ENCODE data around the gene PTX4. TPM values are rescaled to one million over a fixed set of nuclear protein-coding genes. Genes with fewer than 3 reads are reported as not detected.

PTX4 gene
- total and polyA plus RNA-seq, 2 donors (not counting 3 experiments of a cell fraction or from before 2014, with no cell fraction given) = 0.31 TPM; not detected in 1

- Histone ChIP-seq H3K9me1 (replicated peaks; ENCODE audit: control insufficient read depth, extremely low read depth, insufficient read depth, low read length) (no peaks in the 10 kb centered on the region), H3K79me2 (ENCODE audit: control insufficient read depth, insufficient read depth, low read length) (no peaks in the 10 kb centered on the region), H3K9ac (replicated peaks; ENCODE audit: extremely low read depth, insufficient read depth, low read length) (no peak overlapping the region), H2AFZ (ENCODE audit: low read depth, low read length) (no peak overlapping the region), H3K27me3 (ENCODE audit: control insufficient read depth in 2 of 2, insufficient read depth in 2 of 2, low read length in 2 of 2) (no peaks in the 10 kb centered on the region), H3K9me3 (replicated peaks; ENCODE audit: control insufficient read depth, insufficient read depth, low read length) (no peaks in the 10 kb centered on the region), H3K4me1 (ENCODE audit: control insufficient read depth, extremely low read depth, insufficient read depth, low read length) (no peaks in the 10 kb centered on the region), H3K27ac (ENCODE audit: insufficient read depth, low read depth, low read length) (no peak overlapping the region), H4K20me1 (replicated peaks; ENCODE audit: control insufficient read depth, extremely low read depth, insufficient read depth, low read length) (no peaks in the 10 kb centered on the region), H3K4me3 (replicated peaks in 1 of 3; ENCODE audit: insufficient read depth in 1 of 3, low read depth in 1 of 3, low read length in 3 of 3) (no peak overlapping the region), H3K4me2 (ENCODE audit: insufficient read depth, low read length) (no peak overlapping the region), H3K36me3 (ENCODE audit: control insufficient read depth in 2 of 2, extremely low read depth in 1 of 2, insufficient read depth in 2 of 2, low read length in 2 of 2) (peaks cover 0 to 21% of the 10 kb centered on the region in 2 experiments)
- ChIA-PET CTCF (no interaction called here), POLR2A (no interaction called here)
- dilution Hi-C loops (cut with MboI; ENCODE audit: extremely low pct_ligation_motif_present, low sequenced_read_pairs) = no loop called here
- no TSS peak for BruUV-seq (replicated peaks)
- intact Hi-C loops (cut with micrococcal nuclease) = no loop called here
- DNase-seq (ENCODE audit: low read depth, low spot score) (no peak), FAIRE-seq (no peak)
- TF ChIP-seq JUN (IDR thresholded peaks at IDR 0.05; ENCODE audit: borderline replicate concordance, insufficient read depth, insufficient read length, low read depth) (no peak), MYC (IDR thresholded peaks at IDR 0.05; ENCODE audit: low read depth, low read length) (no peak), EZH2 (IDR thresholded peaks at IDR 0.05; ENCODE audit: borderline replicate concordance, low read depth, low read length, severe bottlenecking) (no peak), MAX (IDR thresholded peaks at IDR 0.05; ENCODE audit: insufficient read depth, insufficient read length) (no peak), POLR2AphosphoS5 (IDR thresholded peaks at IDR 0.05; ENCODE audit: insufficient read depth, low read depth, low read length) (no peak), POLR2A (IDR thresholded peaks at IDR 0.05; ENCODE audit: low read depth, low read length) (no peak), CTCF (IDR thresholded peaks at IDR 0.05; ENCODE audit: extremely low read depth in 1 of 2, insufficient read depth in 1 of 2, low read depth in 1 of 2, low read length in 2 of 2) (no peak), FOS (IDR thresholded peaks at IDR 0.05; ENCODE audit: borderline replicate concordance, insufficient read depth, low read length) (no peak), GATA2 (IDR thresholded peaks at IDR 0.05; ENCODE audit: insufficient read depth, insufficient read length, low read depth, low read length) (no peak)
Observed at GRCh38 chr16:1446296-1447080, 42.3 kb downstream of the PTX4 start.

Measured in endothelial cell of umbilical vein (primary cell).